Effector CD8-positive, alpha-beta T cell (primary cell): ENCODE measurements around the gene TBC1D9.

ENCODE experiments used
- DNase-seq: peaks from one replicate; lab custom pipeline; 2025; lab: John Stamatoyannopoulos, UW

TBC1D9 gene

DNA sequence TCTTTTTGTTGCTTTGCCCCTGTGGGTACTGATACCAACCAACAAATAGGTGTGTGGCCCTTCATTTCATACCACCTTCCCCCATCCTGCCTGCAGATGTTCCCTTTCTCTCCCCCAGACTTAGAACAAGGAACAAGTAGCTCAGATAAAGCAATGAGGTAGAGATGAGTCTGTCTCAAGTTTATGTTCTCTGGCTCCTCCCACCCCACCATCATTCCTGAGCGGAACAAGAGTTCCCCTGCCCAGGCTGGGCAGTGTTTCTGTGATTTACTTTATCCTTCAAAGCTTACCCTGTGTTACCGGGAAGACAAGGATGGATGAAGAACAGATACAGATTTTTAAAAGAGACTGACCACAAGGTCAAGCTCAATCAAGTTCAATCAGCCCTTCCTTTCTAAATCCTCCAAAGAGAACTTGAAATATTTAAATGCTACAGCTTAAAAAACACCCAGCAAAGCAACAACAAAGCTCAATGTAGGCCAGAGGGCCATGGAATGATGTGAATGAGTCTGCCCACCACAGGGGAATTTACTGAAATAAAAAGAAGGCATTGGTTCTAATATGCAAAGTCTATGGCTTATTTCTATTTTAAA is 107.4 kb downstream of the TBC1D9 start:
- no peak for DNase-seq

DNA sequence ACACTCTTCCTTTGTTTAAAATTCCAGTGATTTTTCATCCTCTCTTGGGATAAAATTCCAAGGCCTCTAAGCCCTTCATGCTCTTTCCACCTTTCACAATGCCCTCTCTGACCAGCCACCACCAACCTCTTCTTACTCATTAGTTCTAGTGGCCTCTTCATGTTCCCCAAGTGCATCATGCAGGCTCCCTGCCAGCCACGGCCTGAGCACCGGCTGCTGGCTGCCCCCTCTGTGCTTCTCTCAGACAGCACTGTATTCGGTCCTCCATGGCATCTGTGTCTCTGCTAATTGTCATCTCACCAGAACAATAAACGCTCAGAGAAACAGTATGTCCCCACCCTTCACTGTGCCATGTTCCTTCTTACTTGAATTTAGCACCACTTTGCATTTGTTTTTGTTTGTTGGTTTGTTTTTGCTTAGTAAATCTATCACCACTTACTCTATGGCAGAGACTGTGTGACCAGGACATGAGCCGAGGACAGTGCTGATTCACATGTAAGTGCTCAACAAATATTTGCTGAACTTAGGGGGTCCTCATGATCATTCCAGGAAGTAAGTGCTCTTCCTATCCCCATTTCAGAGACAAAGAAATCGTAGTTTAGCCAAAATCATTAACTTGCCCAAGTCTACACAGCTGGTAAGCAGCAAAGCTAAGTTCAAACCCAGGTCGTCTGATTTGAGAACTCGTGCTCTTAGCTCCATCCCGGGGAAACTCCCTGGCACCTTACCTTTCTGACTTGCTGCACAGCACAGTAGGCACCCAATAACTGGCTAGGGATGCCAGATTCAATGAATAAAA is 110.4 kb downstream of the TBC1D9 start:
- DNase-seq = no peak

DNA sequence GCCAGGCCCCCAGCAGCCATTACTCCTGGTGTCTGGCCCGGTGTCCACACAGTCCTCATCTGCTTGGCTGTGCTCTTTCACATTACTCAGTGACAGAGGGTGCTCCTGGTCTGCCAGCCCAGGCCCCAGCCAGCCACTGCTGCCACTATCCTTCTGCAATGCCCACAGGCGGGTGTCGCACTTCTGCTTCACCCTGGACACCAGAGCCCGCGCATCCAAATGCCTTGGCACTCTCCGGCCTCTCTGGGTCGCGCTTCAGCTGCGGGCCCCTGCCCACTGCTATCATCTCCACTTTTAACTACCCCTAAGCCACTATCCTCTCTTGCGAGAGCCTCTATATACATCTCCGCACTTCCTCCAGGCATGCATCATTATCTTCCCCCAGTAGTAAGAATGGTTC is 111.0 kb downstream of the TBC1D9 start:
- DNase-seq = no peak

DNA sequence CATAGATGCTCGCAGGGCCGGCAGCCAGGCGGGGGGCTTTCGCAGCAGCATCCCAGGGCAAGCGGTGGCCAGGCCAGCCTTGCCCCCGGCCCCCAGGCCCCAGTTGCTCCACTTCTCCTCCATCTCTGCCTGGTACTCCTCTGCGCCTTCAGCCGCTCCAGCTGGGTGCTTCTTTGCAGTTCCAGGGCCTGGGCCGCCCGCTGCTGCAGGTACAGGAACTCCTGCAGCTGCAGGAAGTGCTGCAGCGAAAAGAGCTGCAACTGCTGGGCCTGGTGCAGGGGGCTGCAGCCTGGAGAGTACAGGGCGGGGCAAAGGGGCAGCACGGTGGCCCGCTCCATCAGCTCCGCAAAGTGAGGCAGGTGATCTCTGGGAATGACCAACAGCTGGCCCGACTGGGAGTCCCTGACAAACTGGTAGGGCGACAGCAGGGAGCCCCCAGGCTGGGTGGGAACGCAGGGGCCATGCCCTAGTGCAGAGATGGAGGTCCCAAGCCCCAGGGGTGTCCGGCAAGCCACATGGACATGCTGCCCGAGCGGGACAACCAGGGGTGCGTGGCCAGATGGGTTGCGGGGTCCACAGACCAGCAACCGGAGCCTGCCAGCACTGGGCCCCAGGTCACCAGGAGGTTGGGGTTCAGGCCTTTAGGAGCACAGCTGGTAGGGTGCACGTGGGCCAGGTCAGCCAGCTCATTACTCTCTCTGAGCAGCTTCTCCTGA is 111.6 kb downstream of the TBC1D9 start:
- no peak for DNase-seq

- DNase-seq = no peak
Measured at GRCh38 chr4:140643571-140644055, 112.6 kb downstream of the TBC1D9 start.

- DNase-seq = no peak
Measured at GRCh38 chr4:140642674-140643437, 113.3 kb downstream of the TBC1D9 start.

DNA sequence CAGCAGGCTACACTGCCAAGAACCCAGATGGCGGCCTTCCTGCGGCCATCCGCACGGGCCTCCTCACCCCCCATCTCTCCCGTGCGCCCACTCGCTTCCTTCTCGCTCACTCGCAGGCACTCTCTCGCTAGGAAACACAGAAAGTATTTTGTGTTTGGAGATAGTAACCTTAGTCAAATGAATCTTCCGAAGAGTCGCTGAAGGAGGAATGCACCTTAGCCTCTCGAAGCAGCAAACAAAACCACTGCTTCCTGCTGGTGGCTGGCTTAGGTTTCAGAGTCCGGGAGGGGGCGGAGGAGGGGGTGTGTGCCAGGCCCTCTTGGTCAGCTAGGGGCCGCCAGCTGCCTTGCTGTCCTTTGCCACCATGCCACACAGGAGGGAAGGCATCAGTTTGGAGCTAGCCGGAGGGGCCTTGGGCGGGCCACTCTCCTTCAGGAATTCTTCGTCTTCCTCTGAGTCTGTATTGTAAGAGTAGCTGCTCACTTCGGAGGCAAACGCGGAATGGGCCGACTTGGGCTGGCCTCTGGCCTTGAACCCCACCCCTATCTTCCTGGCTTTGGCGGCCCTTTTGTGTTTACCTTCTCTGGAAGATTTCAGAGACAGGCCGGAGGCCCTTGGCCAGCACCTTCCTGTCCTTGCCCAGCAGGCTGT is 114.3 kb downstream of the TBC1D9 start:
- no peak for DNase-seq

- DNase-seq = no peak
Measured at GRCh38 chr4:140641105-140641555, 115.1 kb downstream of the TBC1D9 start.

GRCh38 chr4:140640150-140640748 is 115.9 kb downstream of the TBC1D9 start:
- DNase-seq = no peak

DNA sequence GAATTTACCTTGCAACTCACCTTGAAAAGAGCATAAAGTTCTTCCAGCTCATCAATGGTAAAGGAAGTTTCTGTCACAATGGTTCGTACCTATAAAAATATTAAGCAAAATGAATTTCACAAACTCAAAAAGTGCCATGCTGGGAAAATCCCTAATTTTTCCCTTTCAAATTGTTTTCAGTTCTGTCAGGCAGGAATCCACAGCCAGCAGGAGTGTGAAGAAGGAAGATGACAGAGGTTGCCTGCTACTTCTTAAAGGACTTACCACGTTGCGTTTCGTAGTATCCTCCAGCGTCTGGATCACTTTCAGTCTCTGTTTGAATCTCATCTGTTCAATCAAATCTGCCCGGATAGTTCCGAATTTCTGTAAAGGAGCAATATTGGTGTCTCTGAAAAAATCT is 117.1 kb downstream of the TBC1D9 start:
- DNase-seq = no peak

DNA sequence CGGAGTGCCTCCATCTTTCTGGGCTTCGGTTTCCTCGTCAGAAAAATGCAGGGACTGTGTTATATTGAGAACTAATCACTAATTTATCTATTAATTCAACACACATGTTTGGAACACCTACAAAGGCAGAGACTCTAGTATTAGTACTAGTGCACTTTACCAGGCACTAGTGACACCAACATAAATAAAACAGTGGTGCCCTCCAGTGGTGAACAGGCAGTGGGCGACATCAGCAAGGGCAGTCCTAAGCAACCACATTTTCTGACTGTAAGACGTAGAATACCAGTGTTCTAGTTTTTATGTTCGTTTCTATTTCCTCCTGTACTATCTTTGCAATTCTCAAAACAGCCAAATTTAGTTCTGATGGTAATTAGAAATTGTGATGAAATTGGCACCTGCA is 118.3 kb downstream of the TBC1D9 start:
- no peak for DNase-seq

- no peak for DNase-seq
Measured at GRCh38 chr4:140635606-140636005, 120.6 kb downstream of the TBC1D9 start.

GRCh38 chr4:140633951-140634350 is 122.2 kb downstream of the TBC1D9 start:
- no peak for DNase-seq

GRCh38 chr4:140633124-140633523 is 123.1 kb downstream of the TBC1D9 start:
- no peak for DNase-seq

DNA sequence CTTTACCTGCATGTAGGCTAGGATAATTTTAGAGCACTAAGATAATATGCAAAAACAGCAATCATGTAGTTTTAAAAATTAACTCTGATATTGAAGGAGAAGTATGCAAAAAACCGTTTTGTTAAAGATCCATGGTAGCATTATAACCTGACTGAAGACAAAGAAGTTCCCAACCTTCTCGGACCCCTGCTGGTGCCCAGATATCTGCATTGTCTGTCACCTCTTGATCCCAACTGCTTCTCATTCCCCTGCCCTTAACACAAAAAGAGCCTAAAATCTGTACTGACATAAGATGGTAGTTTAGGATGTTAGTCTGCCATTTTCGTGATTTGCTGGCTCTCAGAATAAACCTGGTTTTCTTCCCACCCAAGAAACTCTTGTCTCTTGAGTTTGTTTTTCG is 125.9 kb downstream of the TBC1D9 start:
- DNase-seq = no peak

GRCh38 chr4:140628016-140628415 is 128.2 kb downstream of the TBC1D9 start:
- no peak for DNase-seq

GRCh38 chr4:140626661-140627376 is 129.4 kb downstream of the TBC1D9 start:
- DNase-seq = no peak

GRCh38 chr4:140622333-140622958 is 133.7 kb downstream of the TBC1D9 start:
- no peak for DNase-seq

GRCh38 chr4:140621161-140621560 is 135.0 kb downstream of the TBC1D9 start:
- no peak for DNase-seq
